Fibroblast of skin of abdomen (primary cell): ENCODE measurements around the gene NFKBIE.

Experiments
- DNase-seq: peaks from one replicate; pipeline ENCODE4 v3.0.0-alpha.2; 2013

Gene NFKBIE

GRCh38 chr6:44272529-44272928 is 7.2 kb upstream of the NFKBIE start:
- no peak for DNase-seq

DNA sequence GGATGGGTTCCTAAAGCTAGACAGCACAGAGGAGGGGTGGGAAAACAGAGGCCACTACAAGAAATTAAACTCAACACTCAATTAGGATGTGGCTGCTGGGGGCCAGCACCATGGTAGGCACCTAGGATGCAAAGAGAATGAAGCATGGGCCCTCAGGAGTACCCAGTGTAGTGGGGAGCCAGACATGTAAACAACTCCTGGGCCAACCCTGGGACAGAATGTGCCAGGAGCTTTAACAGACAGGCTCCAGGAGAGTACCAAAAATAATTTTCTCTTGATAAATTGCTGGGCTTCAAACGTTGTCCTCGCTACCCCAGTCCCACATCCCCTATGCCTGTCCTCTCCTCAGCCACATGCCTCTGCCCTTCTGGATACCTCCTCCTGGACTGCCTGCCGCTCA is 6.6 kb upstream of the NFKBIE start:
- no peak for DNase-seq

DNA sequence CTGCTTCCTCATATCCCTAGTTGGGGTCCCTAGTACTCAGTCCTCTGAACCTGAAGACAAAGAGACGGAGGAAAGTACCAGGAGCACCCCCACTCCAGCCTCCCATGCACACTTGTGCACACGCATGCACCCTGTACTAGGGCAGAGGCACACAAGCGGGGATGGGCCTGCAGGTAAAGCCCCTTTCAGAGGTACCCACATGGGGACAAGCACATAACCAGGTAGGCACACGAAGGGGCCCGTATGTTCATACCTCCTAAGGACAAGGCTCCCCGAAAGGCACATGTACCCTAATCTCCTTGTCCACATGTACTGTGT is 6.0 kb upstream of the NFKBIE start:
- DNase-seq, result no peak

DNA sequence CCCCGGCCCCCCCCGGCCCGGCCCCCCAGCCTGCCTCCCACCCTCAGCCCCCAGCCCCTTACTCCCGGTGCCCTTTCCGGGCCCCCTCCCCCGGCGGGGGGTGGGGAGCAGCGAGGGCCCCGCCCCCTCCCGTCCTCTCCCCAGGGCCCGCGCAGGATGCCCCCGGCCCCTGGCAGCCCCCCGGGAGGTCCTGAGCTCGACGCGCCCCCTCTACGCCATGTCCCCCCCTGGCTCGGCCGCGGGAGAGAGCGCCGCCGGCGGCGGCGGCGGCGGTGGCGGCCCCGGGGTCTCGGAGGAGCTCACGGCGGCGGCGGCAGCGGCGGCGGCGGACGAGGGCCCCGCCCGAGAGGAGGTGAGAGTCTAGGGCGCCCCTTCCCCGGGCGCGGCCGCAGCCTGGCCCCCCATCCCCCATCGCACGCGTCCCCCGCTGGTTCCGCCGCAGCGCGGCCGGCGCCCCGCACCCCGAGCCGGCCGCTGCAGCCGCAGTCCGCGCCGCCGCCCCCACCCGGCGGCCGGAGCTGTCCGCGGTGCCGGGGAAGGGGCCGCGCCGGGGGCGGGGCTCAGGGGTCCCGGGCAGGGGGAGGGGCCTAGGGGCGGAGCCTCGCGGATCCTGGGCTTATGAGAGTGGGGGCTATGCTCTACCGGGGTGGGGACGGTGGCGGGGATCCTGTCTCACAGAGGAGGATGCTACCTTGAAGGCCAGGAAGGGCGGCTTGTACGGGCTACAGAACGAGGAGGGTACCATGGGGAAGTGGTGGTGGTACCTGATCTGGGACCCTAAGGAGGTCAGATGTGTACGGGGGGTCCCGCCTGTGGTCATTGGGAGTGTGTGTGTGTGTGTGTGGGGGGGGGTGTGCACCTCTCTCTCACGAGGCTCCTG is 5.4 kb upstream of the NFKBIE start:
- DNase-seq, result no peak

DNA sequence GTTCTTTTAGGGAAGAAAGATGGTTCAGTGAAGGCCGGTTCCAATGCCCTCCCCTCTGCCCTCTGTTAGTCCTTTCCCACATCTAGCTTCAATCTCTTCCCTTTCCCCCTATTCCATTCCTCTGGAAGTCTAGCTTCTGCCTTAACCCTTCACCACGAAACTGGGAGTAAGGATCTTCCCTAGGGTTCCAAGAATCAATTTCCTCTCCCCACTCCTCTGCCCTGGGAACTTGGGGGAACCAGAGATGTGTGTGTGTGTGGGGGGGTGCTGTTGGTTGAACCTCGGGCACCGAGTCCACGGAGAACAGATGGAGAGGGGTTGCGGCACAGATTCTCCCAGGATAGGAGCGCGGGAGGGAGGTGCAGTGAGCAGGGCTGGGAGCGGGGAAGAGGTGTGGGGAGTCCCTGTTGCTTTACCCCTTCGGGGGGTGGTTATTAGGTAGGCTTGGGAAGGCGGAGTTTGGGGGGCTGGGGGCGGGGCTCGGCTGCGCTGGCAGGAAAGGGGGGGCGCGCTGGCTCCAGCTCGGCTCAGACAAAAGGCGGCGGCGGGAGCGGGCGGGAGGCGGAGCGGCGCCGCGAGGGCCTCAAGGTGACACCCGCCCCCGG is 4.7 kb upstream of the NFKBIE start, which contains the start of gene TMEM151B:
Gene TMEM151B (plus strand): TSS at position 530 of the 605 bp plus-strand sequence. CDS start 293 bp downstream, outside the sequence.
- DNase-seq, result no peak

- no peak for DNase-seq
Observed at GRCh38 chr6:44269178-44269920, 4.0 kb upstream of the NFKBIE start.

DNA sequence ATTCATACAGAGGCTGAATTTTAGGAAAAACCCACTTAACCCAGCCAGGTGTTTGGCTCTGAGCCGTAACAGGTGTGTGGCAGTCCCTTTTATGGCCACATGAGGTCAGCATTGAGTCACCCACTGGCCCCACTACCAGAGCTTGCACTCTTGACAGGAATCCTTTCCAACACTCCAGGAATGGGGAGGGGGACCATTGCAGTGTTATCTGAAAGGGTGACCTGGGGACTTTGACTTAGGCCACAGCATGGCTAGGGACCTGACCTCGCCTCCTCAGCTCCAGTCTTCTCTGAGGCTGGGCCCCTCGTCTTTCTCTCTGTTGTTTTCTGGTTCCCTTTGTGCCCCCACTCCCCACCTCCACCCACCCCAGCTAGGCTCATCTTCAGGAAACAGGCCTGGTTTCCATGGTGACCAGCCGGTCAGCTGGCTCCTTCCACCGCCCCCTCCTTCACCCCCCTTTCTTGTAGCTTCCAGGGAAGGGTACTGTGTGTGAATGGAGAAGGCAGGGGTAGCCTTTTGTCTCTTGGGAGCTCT is 2.8 kb upstream of the NFKBIE start:
- peak; percentile 21 for DNase-seq

- DNase-seq, result no peak
Observed at GRCh38 chr6:44267252-44267651, 1.9 kb upstream of the NFKBIE start.

- no peak for DNase-seq
Observed at GRCh38 chr6:44266347-44266746, 996 bp upstream of the NFKBIE start.

DNA sequence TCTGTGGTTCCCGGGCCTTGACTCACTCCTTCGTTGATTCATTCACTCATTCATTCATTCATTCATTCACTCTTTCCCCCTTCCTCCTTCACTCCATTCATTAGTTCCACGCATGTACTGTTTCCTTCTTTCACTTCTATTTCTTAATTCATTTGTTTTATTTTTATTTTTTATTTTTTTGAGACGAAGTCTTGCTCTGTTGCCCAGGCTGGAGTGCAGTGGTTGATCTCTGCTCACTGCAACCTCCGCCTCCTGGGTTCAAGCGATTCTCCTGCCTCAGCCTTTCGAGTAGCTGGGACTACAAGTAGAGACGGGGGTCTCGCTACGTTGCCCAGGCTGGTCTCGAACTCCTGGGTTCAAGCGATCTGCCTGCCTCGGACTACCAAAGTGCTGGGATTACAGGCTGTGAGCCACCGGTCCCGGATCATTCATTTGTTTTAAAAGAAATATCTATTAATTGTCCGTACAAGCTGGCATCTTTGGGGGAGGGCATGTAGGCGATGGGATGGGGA is 427 bp upstream of the NFKBIE start:
- DNase-seq, result no peak

- peak; percentile 20 for DNase-seq
Observed at GRCh38 chr6:44264154-44265006, 971 bp downstream of the NFKBIE start.

GRCh38 chr6:44263354-44264100 is 1.8 kb downstream of the NFKBIE start:
- DNase-seq, result no peak

- DNase-seq, result no peak
Observed at GRCh38 chr6:44262467-44263353, 2.6 kb downstream of the NFKBIE start.

- DNase-seq, result no peak
Observed at GRCh38 chr6:44261581-44261980, 3.8 kb downstream of the NFKBIE start.

- DNase-seq, result no peak
Observed at GRCh38 chr6:44260451-44261297, 4.7 kb downstream of the NFKBIE start.

DNA sequence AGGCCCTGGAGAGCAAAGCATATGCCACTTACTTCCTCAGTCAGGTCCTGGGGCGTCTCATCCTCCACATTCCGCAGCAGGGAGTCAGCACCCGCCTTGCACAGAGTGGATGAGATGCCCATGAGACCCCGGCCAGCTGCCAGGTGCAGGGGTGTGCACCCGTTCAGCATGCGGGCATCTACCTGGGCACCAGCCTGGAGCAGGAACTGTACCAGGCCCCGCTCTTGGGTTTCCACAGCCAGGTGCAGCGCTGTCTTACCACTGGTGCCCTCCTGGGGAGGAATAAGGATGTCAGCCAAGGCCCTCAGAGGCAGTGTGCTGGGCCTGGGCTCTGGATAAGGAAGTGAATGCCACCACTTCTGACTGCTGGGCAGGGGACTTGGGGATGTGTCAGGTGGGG is 5.3 kb downstream of the NFKBIE start:
- DNase-seq, result no peak

DNA sequence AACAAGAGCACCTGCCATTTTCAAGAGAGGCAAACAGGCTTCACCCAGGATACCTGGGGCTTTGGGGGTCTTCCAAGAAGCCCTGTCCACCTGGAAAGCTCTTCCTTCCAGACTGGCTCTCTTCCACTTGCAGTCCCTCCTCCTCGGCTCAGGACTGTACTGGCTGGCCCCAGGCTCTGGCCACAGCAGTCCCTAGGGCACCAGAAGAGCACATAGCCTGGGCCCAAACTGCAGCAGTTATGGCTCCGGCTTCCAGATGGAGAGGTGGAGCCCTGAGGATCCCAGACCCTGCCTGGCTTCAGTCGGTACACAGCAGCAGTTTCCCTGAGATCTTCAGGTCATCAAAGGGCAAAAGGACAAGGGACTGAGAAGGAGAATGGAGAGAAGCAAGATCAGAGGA is 6.4 kb downstream of the NFKBIE start:
- no peak for DNase-seq

GRCh38 chr6:44258325-44258863 is 7.0 kb downstream of the NFKBIE start:
- DNase-seq, result no peak

DNA sequence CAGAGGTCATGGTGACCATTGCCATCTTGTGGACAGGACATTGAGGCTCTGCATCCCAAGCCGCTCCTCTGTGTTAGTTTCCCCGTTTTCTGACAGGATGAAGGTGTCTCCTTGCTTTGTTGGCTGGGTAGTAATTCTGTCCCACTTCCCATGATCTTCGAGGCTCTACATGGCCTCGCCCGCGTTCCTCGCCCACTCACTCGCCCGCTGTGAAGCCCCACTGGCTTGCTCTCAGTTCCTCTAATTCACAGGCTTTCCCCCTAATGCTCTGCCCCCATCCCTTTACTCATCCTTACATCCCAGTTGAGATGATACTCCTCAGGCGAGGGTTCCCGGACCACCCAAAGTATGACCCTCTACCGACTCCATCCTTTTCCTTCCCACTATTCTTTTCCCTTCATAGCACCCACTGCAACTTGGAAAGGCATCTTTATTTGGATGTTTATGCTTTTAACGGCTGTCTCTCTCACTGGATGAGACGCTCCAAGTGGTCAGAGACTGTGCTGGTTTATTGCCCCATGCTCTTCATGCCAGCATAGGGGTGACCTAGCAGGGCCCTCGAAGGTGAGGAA is 7.5 kb downstream of the NFKBIE start:
- no peak for DNase-seq
